Measurements from ENCODE around the gene ATG10.

GRCh38 chr5:81995407-81995806 is 23.6 kb downstream of the ATG10 start:
- no peak for TF ChIP-seq CTCF (IDR thresholded peaks at IDR 0.05)
- no peak for TF ChIP-seq EZH2 (IDR thresholded peaks at IDR 0.05; ENCODE audit: borderline replicate concordance, insufficient read depth, low read depth, low read length, poor library complexity, severe bottlenecking)
